Neural crest cell (in vitro differentiated cells): Measurements from ENCODE around the gene SLC22A2. TPM values are rescaled to one million over a fixed set of nuclear protein-coding genes. Genes with fewer than 3 reads are reported as not detected.

ENCODE experiments used
- DNase-seq: peaks from one replicate; pipeline ENCODE4 v3.0.0; 2021; ENCODE audit warnings: low read depth, mixed read lengths, low spot score
- H3K27ac Mint-ChIP-seq: one replicate; pipeline ENCODE4 v1.8.0; 2021; ENCODE audit warnings: mild to moderate bottlenecking, mixed read lengths; ENCODE audit not compliant: unreplicated experiment
- H3K27me3 Mint-ChIP-seq: 2 replicates; pipeline ENCODE4 v1.8.0; 2021; ENCODE audit warnings: low read depth, mild to moderate bottlenecking, mixed read lengths
- H3K36me3 Mint-ChIP-seq: 2 replicates; pipeline ENCODE4 v1.8.0; 2021; ENCODE audit warnings: low read depth, mild to moderate bottlenecking, mixed read lengths
- H3K4me1 Mint-ChIP-seq: 2 replicates; pipeline ENCODE4 v1.8.0; 2021; ENCODE audit warnings: mixed read lengths
- H3K4me3 Mint-ChIP-seq: one replicate; pipeline ENCODE4 v1.8.0; 2021; ENCODE audit warnings: mild to moderate bottlenecking, mixed read lengths
- H3K9me3 Mint-ChIP-seq: 2 replicates; pipeline ENCODE4 v1.8.0; 2021; ENCODE audit warnings: mixed read lengths
- total RNA-seq: library from RNA; stranded (reverse); gene quantifications from 2 replicates; pipeline ENCODE4 v1.2.1, GENCODE V29; 2021
- TF ChIP-seq, protein P1 (sequence below): fragments of 200-600 bp; sonication (generic); conservative IDR thresholded peaks from 2 replicates; pipeline ENCODE4 v1.5.0; 2021; ENCODE audit warnings: antibody characterized with exemption, mild to moderate bottlenecking

SLC22A2 gene
- total RNA-seq, 1 donor from 2014 or later, result not detected

DNA sequence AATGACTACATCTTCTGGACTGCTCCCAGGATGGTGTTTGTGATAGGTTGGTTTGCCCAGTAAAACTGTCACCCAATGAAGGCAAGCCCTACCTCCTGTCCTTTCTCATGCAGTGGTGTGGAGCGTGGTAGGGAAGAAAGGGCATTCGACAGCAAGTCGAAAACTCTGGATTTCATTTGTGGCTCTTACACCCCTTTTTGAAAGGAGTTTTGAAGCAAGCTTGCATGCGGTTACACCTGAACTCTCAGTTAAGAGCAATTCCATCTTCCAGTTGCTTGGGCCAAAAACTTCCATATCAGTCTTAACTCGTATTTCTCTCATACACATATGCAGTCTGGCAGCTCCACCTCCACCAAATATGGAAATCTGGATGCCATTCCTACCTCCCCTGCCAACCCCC, 19.7 kb upstream of the SLC22A2 start:
- H3K9me3 Mint-ChIP-seq, result peaks cover 5% of the 10 kb centered on the region
- no peak overlapping the region for H3K4me3 Mint-ChIP-seq
- DNase-seq, result no peak
- H3K27me3 Mint-ChIP-seq, result no peaks in the 10 kb centered on the region
- no peak overlapping the region for H3K27ac Mint-ChIP-seq
- H3K4me1 Mint-ChIP-seq, result no peaks in the 10 kb centered on the region
- H3K36me3 Mint-ChIP-seq, result peaks cover 2% of the 10 kb centered on the region
- TF ChIP-seq, protein P1, sequence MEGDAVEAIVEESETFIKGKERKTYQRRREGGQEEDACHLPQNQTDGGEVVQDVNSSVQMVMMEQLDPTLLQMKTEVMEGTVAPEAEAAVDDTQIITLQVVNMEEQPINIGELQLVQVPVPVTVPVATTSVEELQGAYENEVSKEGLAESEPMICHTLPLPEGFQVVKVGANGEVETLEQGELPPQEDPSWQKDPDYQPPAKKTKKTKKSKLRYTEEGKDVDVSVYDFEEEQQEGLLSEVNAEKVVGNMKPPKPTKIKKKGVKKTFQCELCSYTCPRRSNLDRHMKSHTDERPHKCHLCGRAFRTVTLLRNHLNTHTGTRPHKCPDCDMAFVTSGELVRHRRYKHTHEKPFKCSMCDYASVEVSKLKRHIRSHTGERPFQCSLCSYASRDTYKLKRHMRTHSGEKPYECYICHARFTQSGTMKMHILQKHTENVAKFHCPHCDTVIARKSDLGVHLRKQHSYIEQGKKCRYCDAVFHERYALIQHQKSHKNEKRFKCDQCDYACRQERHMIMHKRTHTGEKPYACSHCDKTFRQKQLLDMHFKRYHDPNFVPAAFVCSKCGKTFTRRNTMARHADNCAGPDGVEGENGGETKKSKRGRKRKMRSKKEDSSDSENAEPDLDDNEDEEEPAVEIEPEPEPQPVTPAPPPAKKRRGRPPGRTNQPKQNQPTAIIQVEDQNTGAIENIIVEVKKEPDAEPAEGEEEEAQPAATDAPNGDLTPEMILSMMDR, result no peak

GRCh38 chr6:160277546-160277945, 18.9 kb upstream of the SLC22A2 start:
- Mint-ChIP-seq H3K9me3 (peaks cover 5% of the 10 kb centered on the region), H3K36me3 (peaks cover 2% of the 10 kb centered on the region), H3K4me3 (no peak overlapping the region), H3K27me3 (no peaks in the 10 kb centered on the region), H3K27ac (no peak overlapping the region), H3K4me1 (no peaks in the 10 kb centered on the region)
- TF ChIP-seq, protein P1, result no peak
- DNase-seq, result no peak

GRCh38 chr6:160277144-160277543, 18.5 kb upstream of the SLC22A2 start:
- H3K4me1 Mint-ChIP-seq, result no peaks in the 10 kb centered on the region
- DNase-seq, result no peak
- no peak overlapping the region for H3K27ac Mint-ChIP-seq
- H3K36me3 Mint-ChIP-seq, result peaks cover 2% of the 10 kb centered on the region
- H3K27me3 Mint-ChIP-seq, result no peaks in the 10 kb centered on the region
- H3K4me3 Mint-ChIP-seq, result no peak overlapping the region
- TF ChIP-seq, protein P1, result no peak
- H3K9me3 Mint-ChIP-seq, result peaks cover 5% of the 10 kb centered on the region

DNA sequence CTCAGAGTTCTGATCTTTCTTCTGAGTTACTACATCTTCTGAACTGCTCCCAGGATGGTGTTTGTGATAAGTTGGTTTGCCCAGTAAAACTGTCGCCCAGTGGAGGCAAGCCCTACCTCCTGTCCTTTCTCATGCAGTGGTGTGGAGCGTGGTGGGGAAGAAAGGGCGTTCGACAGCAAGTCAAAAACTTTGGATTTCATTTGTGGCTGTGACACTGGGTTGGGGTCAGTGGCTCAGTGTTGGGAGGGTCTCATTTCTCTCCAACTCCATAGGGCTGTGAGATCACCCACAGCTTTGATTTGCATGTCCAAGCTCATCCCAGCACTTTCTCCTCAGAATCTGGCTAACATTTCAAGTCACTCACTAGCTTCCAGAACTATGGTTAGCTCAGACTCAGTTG, 17.5 kb upstream of the SLC22A2 start:
- Mint-ChIP-seq H3K9me3 (peaks cover 5% of the 10 kb centered on the region), H3K27me3 (no peaks in the 10 kb centered on the region), H3K27ac (no peak overlapping the region), H3K4me1 (no peaks in the 10 kb centered on the region), H3K4me3 (no peak overlapping the region), H3K36me3 (peaks cover 2% of the 10 kb centered on the region)
- TF ChIP-seq, protein P1, result no peak
- no peak for DNase-seq

- Mint-ChIP-seq H3K9me3 (peaks cover 5% of the 10 kb centered on the region), H3K27ac (no peak overlapping the region), H3K36me3 (peaks cover 2% of the 10 kb centered on the region), H3K4me1 (no peaks in the 10 kb centered on the region), H3K4me3 (no peak overlapping the region), H3K27me3 (no peaks in the 10 kb centered on the region)
- TF ChIP-seq, protein P1, result no peak
- DNase-seq, result no peak
Measured at GRCh38 chr6:160275511-160276003, 16.9 kb upstream of the SLC22A2 start.
